Peyer's patch (tissue), 4 donors: ENCODE results near the gene C1orf216. TPM values are rescaled to one million over a fixed set of nuclear protein-coding genes. Genes with fewer than 3 reads are reported as not detected.

Experiments used
- DNase-seq, 3 donors: peaks; one replicate each; pipeline ENCODE4 v3.0.0-alpha.2; 2017 to 2019
- H3K27ac ChIP-seq, 4 donors: fragments of 200-600 bp; sonication (generic); one replicate each; pipeline ENCODE4 v1.5.1; 2016 to 2019
- H3K27me3 ChIP-seq, 2 donors: fragments of 200-600 bp; sonication (generic); one replicate each; pipeline ENCODE4 v1.5.1; 2019
- H3K36me3 ChIP-seq, 3 donors: fragments of 200-600 bp; sonication (generic); one replicate each; pipeline ENCODE4 v1.5.1; 2016 to 2019
- H3K4me1 ChIP-seq, 4 donors: fragments of 200-600 bp; sonication (generic); one replicate each; pipeline ENCODE4 v1.5.1; 2016 to 2019
- H3K4me3 ChIP-seq, 4 donors: fragments of 200-600 bp; sonication (generic); 1 replicate in 3 of 4; 2 replicates in 1 of 4; pipeline ENCODE4 v1.5.1; 2016 to 2019; ENCODE audit warnings: mild to moderate bottlenecking in 1 of 4
- H3K9me3 ChIP-seq, 4 donors: fragments of 200-600 bp; sonication (generic); one replicate each; pipeline ENCODE4 v1.5.1; 2016 to 2019; ENCODE audit warnings: mild to moderate bottlenecking in 1 of 4
- POLR2A ChIP-seq, 2 donors: fragments of 450-650 bp; IDR thresholded peaks; one replicate each; pipeline ENCODE4 v1.5.1; 2017; ENCODE audit warnings: antibody characterized with exemption in 2 of 2, mild to moderate bottlenecking in 2 of 2, moderate library complexity in 2 of 2
- total RNA-seq, 4 donors: library from RNA; depleted of rRNA; stranded (reverse); fragments of >200 nt; gene quantifications; one replicate each; pipeline ENCODE4 v1.1.0, GENCODE V29; 2016
- TF ChIP-seq, protein P1 (sequence below), 6 experiments: fragments of 450-650 bp in 4 of 6; fragments of 200-600 bp in 2 of 6; sonication (generic) in 1 of 6; IDR thresholded peaks; one replicate each; pipeline ENCODE4 v1.5.1; 2017 to 2019; ENCODE audit warnings: antibody characterized with exemption in 6 of 6, mild to moderate bottlenecking in 3 of 6, moderate library complexity in 1 of 6

C1orf216 gene
- total RNA-seq, 4 donors from 2014 or later: 2.7 to 5.8 (median 3.4) TPM

DNA sequence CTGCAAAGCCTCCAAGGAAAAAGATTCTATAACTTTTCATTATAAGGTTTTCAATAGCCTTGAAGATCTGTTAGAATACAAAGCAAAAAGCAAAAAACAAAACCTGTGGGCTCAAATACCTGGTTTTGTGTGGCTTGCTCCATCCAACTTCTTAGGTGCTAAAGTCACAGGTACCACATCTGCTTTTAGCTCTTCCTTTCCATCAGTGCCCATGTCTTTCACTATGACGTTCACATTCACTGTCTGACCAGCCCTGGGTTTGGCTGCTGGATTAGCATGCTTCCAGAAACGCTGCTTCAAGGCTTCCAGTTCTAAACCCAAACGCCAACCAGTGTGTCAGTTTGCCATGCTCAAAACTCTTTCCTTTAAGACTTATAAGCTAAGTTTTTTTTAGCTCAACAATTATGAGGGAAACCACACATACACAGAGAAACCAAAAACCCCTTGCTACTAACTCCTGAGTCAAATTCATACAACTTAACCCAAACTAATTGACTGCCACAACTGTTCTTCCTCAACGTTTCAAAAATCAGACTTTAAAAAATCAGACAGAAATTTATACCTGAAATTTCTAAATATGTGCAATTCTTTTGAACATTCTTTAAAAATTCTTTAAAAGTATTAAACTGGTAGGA, 35.1 kb upstream of the C1orf216 start:
- no peak for TF ChIP-seq POLR2A (IDR thresholded peaks at IDR 0.05)
- TF ChIP-seq, protein P1, sequence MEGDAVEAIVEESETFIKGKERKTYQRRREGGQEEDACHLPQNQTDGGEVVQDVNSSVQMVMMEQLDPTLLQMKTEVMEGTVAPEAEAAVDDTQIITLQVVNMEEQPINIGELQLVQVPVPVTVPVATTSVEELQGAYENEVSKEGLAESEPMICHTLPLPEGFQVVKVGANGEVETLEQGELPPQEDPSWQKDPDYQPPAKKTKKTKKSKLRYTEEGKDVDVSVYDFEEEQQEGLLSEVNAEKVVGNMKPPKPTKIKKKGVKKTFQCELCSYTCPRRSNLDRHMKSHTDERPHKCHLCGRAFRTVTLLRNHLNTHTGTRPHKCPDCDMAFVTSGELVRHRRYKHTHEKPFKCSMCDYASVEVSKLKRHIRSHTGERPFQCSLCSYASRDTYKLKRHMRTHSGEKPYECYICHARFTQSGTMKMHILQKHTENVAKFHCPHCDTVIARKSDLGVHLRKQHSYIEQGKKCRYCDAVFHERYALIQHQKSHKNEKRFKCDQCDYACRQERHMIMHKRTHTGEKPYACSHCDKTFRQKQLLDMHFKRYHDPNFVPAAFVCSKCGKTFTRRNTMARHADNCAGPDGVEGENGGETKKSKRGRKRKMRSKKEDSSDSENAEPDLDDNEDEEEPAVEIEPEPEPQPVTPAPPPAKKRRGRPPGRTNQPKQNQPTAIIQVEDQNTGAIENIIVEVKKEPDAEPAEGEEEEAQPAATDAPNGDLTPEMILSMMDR (IDR thresholded peaks at IDR 0.05): no peak
- H3K4me1 ChIP-seq: no peaks in the 10 kb centered on the region

DNA sequence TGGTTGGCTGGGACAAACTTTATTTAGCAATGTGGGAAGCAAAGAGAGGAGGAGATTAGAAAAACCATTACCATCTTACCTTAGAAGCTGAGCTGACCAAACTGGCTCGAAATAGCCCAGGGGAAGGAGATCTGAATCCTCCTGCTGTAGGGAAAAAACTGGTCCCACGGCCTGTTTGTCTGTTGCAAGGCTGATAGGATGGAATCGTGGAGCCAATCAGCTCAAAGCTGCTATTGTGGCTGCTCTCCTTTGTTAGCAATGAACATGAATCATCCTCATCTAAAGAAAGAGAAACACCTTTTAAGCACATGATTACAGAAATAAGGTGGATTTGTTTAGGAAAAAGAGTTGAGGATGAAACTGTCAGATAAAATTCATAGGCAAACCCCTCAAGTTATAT, 29.6 kb upstream of the C1orf216 start:
- DNase-seq: no peak
- Histone ChIP-seq H3K4me1 (no peaks in the 10 kb centered on the region), H3K27me3 (no peaks in the 10 kb centered on the region), H3K9me3 (no peaks in the 10 kb centered on the region), H3K27ac (no peak overlapping the region), H3K4me3 (no peak overlapping the region), H3K36me3 (no peaks in the 10 kb centered on the region)
- TF ChIP-seq POLR2A (IDR thresholded peaks at IDR 0.05): no peak
- TF ChIP-seq, protein P1 (IDR thresholded peaks at IDR 0.05): no peak

More for the DNA sequence above, 35.1 kb upstream of the C1orf216 start:
- H3K9me3 ChIP-seq: no peaks in the 10 kb centered on the region
- H3K4me3 ChIP-seq: no peak overlapping the region
- no peak overlapping the region for H3K27ac ChIP-seq
- H3K27me3 ChIP-seq: no peaks in the 10 kb centered on the region
- DNase-seq: no peak
- no peaks in the 10 kb centered on the region for H3K36me3 ChIP-seq

DNA sequence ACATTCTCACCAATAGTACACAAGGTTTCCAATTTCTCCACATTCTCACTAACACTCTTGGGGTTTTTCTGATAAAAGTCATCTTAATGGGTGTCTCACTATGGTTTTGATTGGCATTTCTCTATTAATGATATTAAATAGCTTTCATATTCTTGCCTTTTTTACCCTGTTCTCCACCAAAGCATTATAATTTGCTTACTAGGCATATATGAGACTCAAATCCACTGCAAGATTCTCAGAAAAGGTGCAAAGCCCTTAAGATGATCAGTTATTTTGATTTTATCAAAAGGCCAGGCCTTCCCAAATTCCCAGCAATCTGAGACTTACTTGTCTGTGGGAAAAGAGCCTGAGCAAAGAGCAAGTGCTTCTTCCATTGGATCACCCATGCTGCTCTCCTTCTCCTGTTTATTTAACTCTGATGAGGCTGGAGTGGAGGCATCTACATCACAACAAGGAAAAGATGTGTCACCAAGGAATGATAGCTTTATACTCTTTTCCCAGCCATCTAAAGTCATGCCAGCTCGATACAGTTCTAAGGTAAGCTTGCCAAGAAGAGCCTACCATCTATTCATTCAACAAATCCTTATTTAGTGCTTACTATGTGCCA, 26.5 kb upstream of the C1orf216 start:
- TF ChIP-seq, protein P1 (IDR thresholded peaks at IDR 0.05): no peak
- no peak for TF ChIP-seq POLR2A (IDR thresholded peaks at IDR 0.05)
- H3K27me3 ChIP-seq: no peaks in the 10 kb centered on the region
- no peak for DNase-seq
- H3K4me3 ChIP-seq: no peak overlapping the region
- H3K27ac ChIP-seq: no peak overlapping the region
- no peaks in the 10 kb centered on the region for H3K36me3 ChIP-seq
- H3K9me3 ChIP-seq: no peaks in the 10 kb centered on the region
- no peaks in the 10 kb centered on the region for H3K4me1 ChIP-seq

DNA sequence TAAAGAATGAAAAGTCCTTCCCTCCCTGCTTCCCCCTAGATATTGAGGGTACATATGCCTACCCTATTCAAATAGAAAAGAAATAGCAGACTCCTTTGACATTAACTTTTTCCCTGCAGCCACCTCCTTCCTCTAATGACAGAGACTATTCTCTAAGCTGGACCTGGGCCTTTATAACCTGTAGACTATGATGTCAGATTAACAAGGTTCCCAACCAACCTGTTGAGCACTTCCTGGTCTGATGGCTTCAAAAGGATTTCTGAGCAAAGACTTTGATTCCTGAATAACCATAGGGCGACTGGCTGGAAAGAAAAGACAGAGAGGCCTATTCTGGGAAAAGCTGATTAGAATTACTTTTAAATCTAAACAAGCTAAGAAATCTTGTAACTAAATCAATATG, 18.4 kb upstream of the C1orf216 start:
- Histone ChIP-seq H3K4me3 (no peak overlapping the region), H3K36me3 (no peaks in the 10 kb centered on the region), H3K4me1 (no peaks in the 10 kb centered on the region), H3K27ac (no peak overlapping the region), H3K9me3 (no peaks in the 10 kb centered on the region), H3K27me3 (no peaks in the 10 kb centered on the region)
- TF ChIP-seq, protein P1 (IDR thresholded peaks at IDR 0.05): no peak
- no peak for TF ChIP-seq POLR2A (IDR thresholded peaks at IDR 0.05)
- DNase-seq: no peak

DNA sequence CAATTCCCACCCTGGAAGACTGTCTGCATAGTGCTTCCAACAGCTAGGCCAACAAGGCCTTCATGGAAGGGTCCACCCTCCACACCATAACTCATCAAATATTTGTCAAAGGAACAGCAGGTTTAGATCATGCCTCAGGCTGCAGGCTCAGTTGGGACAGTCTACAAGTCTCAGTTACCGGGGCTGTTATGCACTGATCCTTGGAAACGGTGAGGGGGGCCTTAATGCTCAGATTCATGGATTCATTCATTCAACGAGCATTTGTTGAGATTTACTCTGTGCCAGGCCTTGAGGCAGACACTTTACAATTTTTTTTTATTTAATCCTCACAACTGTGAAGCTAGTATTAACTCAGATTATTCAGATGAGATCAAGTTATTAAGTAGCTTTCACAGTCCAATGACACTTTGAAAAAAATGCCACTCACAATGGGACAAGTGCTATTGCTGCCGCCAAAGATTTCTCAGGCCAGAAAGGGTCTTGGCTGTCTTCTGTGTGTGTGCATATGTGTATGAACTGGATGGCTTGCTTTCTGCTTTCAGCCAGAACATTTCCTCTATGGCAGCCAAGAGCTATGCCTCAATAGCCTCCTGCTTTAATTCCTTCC, 8.9 kb upstream of the C1orf216 start:
- no peak for DNase-seq
- H3K27ac ChIP-seq: no peak overlapping the region
- no peaks in the 10 kb centered on the region for H3K4me1 ChIP-seq
- no peaks in the 10 kb centered on the region for H3K9me3 ChIP-seq
- H3K36me3 ChIP-seq: no peaks in the 10 kb centered on the region
- no peak for TF ChIP-seq POLR2A (IDR thresholded peaks at IDR 0.05)
- TF ChIP-seq, protein P1 (IDR thresholded peaks at IDR 0.05): no peak
- no peaks in the 10 kb centered on the region for H3K27me3 ChIP-seq
- no peak overlapping the region for H3K4me3 ChIP-seq
